ENCODE measurements around the gene SORBS2. TPM values are rescaled to one million over a fixed set of nuclear protein-coding genes. Genes with fewer than 3 reads are reported as not detected.

Gene SORBS2
- total RNA-seq, 1 donor from 2014 or later = 60.4 TPM

DNA sequence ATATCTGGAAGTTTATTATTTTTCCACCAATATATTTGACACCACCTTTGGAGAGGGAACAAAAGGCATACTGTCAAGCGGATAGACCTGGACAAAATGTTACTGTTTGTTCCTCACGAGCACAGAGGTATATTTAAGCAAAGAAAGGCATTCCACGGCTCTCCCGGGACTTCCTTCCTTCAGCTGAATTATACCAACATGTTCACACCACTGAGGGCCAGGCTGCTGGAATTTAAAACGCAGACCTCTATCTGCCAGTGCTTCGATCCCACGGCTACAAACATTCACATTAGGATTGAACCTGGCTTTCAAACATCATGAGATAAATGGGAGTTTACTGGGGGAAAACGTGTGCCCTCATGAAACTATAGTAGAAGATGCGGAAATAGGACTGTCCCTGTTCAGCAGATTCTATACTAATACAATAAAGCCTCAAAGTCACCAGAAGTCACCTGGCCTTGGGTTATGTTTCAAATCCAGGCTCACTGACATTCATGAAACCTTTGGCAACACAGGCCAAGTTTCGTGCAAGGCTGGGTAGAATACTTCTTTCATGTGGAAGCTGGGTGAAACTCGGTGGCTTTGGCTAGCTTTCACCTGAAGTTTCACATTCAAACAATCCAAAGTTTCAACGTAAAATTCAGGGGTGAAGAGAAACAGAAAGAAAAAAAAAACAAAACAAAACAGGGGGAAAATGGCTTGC is 39.5 kb downstream of the SORBS2 start:
- H3K4me3 ChIP-seq = peak overlapping the region in 1 of 2 donors; percentile 33
- DNase-seq (ENCODE audit: extremely low spot score in 2 of 2) = no peak
- no peaks in the 10 kb centered on the region for H3K9me3 ChIP-seq
- H3K36me3 ChIP-seq = no peaks in the 10 kb centered on the region
- peaks cover 9% of the 10 kb centered on the region for H3K4me1 ChIP-seq
- intact Hi-C loops (cut with DNase I) = no loop called here
- no peak for TF ChIP-seq POLR2A (IDR thresholded peaks at IDR 0.05)
- no peak for TF ChIP-seq POLR2AphosphoS5 (IDR thresholded peaks at IDR 0.05; ENCODE audit: insufficient read depth in 1 of 2, low read depth in 1 of 2)
- TF ChIP-seq, protein P1, sequence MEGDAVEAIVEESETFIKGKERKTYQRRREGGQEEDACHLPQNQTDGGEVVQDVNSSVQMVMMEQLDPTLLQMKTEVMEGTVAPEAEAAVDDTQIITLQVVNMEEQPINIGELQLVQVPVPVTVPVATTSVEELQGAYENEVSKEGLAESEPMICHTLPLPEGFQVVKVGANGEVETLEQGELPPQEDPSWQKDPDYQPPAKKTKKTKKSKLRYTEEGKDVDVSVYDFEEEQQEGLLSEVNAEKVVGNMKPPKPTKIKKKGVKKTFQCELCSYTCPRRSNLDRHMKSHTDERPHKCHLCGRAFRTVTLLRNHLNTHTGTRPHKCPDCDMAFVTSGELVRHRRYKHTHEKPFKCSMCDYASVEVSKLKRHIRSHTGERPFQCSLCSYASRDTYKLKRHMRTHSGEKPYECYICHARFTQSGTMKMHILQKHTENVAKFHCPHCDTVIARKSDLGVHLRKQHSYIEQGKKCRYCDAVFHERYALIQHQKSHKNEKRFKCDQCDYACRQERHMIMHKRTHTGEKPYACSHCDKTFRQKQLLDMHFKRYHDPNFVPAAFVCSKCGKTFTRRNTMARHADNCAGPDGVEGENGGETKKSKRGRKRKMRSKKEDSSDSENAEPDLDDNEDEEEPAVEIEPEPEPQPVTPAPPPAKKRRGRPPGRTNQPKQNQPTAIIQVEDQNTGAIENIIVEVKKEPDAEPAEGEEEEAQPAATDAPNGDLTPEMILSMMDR (IDR thresholded peaks at IDR 0.05) = no peak
- H3K27me3 ChIP-seq = no peaks in the 10 kb centered on the region
- peak overlapping the region; percentile 68 for H3K27ac ChIP-seq

DNA sequence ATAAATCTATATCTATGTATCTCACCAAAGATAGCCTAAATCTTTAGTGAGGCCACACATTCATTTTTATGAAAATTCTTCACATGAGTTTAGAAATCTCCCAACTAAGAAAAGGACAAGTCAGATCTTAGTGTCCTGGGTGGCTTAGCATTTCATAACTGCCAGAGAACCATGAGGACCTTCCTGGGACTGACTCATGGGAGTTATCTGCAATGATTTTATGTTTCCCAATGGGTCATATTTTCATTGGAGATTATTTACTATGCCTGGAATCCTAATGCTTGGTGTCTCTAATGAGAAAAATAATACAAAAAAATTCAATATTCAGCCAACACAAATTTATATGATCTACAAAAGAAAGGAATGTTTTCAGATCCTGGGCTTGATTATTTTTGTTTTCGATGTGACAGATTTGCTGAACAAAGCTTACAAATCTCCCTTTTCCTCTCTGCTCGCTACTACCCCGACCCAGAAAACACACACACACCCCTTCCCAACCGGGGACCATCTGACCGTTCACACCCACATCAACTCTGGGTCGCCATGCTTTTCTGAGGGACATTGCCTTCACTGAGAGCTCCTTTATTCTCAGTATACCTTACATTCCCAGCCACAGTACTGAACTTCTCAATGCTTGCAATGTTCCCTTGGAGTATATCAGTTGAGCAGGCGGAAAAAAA is 40.1 kb downstream of the SORBS2 start:
- Histone ChIP-seq H3K27ac (peak overlapping the region; percentile 68), H3K4me1 (peaks cover 9% of the 10 kb centered on the region), H3K4me3 (no peak overlapping the region), H3K36me3 (no peaks in the 10 kb centered on the region), H3K27me3 (no peaks in the 10 kb centered on the region), H3K9me3 (no peaks in the 10 kb centered on the region)
- no peak for DNase-seq (ENCODE audit: extremely low spot score in 2 of 2)
- TF ChIP-seq POLR2AphosphoS5 (IDR thresholded peaks at IDR 0.05; ENCODE audit: insufficient read depth in 1 of 2, low read depth in 1 of 2) (no peak), POLR2A (IDR thresholded peaks at IDR 0.05) (no peak)
- TF ChIP-seq, protein P1 (IDR thresholded peaks at IDR 0.05) = no peak
- intact Hi-C loops (cut with DNase I) = no loop called here

DNA sequence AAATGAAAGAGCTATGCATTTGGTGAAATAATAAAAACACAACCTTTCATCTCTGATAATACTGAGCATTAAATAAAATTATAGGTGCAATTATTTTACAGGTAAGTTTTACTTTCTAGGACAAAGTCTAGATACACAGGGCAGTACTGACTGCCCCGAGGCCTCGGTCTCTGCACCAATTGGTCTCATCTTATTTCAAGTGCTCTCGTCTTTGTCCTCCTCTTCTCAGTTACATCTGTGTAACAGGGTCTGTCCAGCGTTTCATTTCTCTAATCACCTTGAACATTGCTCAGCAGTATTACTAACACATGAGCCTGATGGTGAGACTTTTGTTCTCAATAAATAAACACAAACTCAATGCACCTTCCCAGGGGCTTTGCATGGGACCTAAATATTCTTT is 44.5 kb downstream of the SORBS2 start:
- intact Hi-C loops (cut with DNase I) = no loop called here
- Histone ChIP-seq H3K4me3 (no peak overlapping the region), H3K27ac (no peak overlapping the region), H3K9me3 (no peaks in the 10 kb centered on the region), H3K36me3 (no peaks in the 10 kb centered on the region), H3K4me1 (no peaks in the 10 kb centered on the region), H3K27me3 (no peaks in the 10 kb centered on the region)
- no peak for TF ChIP-seq POLR2A (IDR thresholded peaks at IDR 0.05)
- TF ChIP-seq, protein P1 (IDR thresholded peaks at IDR 0.05) = no peak
- TF ChIP-seq POLR2AphosphoS5 (IDR thresholded peaks at IDR 0.05; ENCODE audit: insufficient read depth in 1 of 2, low read depth in 1 of 2) = no peak
- peak in 1 of 2 donors; percentile 11 for DNase-seq (ENCODE audit: extremely low spot score in 2 of 2)

DNA sequence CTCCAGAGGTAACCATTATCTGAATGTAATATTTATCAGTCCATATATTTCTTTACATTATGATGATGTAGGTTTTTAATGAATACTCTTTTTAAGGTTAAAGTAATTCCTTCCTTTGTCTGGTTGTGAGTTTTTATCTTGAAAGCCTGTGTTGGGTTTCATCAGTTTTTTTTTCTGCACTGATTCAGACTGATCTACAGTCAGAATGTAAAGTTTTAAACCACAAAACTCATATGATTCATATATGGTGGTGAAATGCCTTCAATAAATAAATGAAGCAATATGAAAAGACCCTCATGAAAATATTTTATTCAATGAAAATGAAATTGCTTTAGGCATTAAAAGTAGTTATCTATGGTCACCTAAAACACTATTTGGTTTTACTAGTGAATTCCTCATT is 47.1 kb downstream of the SORBS2 start:
- TF ChIP-seq POLR2AphosphoS5 (IDR thresholded peaks at IDR 0.05; ENCODE audit: insufficient read depth in 1 of 2, low read depth in 1 of 2) = no peak
- Histone ChIP-seq H3K4me1 (no peaks in the 10 kb centered on the region), H3K27me3 (no peaks in the 10 kb centered on the region), H3K9me3 (no peaks in the 10 kb centered on the region), H3K4me3 (no peak overlapping the region), H3K36me3 (no peaks in the 10 kb centered on the region), H3K27ac (no peak overlapping the region)
- no peak for DNase-seq (ENCODE audit: extremely low spot score in 2 of 2)
- intact Hi-C loops (cut with DNase I) = no loop called here

DNA sequence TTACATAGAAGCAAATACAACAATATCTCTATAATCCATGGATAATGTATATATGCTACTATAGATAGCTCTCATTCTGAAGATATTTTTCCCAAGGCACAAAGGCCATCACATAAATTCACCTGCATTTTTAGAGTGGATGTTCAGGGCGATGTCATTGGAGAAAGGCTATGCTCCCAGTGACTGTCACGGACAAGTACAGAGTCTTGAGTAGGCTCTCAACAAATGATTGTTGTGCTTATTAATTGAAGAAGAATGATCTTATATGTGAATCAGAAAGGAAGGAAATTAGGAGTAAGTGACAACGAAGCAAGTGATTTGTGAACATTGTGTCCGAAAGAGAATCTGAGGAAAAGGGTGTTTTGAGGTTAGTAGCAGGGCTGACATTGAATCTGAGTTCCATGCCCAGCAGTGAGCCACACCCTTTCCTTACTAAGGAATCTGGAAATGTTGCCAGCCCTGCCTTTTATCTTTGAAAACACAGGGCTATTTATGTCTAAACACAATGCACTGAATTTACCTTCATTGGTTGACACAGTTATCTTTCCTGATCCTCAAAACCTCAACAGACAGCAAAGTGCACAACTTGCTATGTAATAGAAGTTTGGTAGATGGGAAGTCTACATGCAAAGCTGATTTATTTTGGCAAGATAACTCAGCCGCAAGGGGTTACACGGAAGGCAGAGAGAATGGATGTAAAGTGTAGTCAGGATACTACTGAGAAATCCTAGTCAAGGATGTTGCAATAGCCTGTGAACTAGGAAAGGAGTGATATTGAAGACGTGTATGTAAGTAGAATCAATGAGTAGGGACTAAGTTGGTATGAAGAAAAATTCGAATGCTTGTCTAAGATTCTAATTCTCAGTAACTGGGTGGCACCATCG is 50.4 kb downstream of the SORBS2 start:
- TF ChIP-seq POLR2AphosphoS5 (IDR thresholded peaks at IDR 0.05; ENCODE audit: insufficient read depth in 1 of 2, low read depth in 1 of 2) (no peak), POLR2A (IDR thresholded peaks at IDR 0.05) (no peak)
- TF ChIP-seq, protein P1 (IDR thresholded peaks at IDR 0.05) = no peak
- H3K36me3 ChIP-seq = no peaks in the 10 kb centered on the region
- H3K27ac ChIP-seq = peak overlapping the region; percentile 13
- no peaks in the 10 kb centered on the region for H3K27me3 ChIP-seq
- no peaks in the 10 kb centered on the region for H3K9me3 ChIP-seq
- intact Hi-C loops (cut with DNase I) = no loop called here
- DNase-seq (ENCODE audit: extremely low spot score in 2 of 2) = peak in 1 of 2 donors; percentile 6
- no peak overlapping the region for H3K4me3 ChIP-seq
- no peaks in the 10 kb centered on the region for H3K4me1 ChIP-seq
